Measurements from ENCODE around the gene USH1C. TPM values are rescaled to one million over a fixed set of nuclear protein-coding genes. Genes with fewer than 3 reads are reported as not detected.

USH1C gene
- total RNA-seq, 2 experiments from 2014 or later = not detected

DNA sequence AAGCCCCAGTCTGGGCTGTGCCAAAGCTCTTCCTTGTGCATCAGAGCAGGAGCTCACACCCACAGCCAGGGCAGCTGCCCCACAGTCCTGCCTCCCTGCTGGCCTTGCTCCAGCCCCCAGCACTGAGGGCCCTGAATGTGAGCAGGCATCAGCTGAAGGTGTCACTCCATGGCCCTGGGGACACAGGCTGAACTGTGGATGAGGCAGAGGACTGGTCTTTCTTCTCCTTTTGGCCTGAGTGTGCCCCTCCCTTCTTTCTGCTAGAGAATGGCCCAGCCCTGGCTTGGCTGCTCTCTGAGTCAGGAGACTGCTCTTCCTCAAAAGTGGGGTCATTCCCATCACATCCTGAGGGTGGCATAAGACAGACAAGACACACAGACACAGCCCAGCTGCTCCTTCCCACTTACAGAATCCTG lies 19.0 kb upstream of the USH1C start:
- ATAC-seq (no peak), DNase-seq (no peak)
- Mint-ChIP-seq H3K27me3 (no peaks in the 10 kb centered on the region), H3K4me3 (no peak overlapping the region), H3K36me3 (ENCODE audit: low read depth) (no peaks in the 10 kb centered on the region), H3K4me1 (ENCODE audit: low read depth) (no peaks in the 10 kb centered on the region), H3K27ac (no peak overlapping the region), H3K9me3 (no peaks in the 10 kb centered on the region)
- ChIA-PET CTCF (interaction anchor here (0.9 kb wide), 1 partner anchor 36 kb away, joined by 3 read pairs; no protein-coding TSS in a partner anchor), POLR2A (no interaction called here)
- intact Hi-C loops (cut with micrococcal nuclease) = no loop called here
- TF ChIP-seq, protein P1, sequence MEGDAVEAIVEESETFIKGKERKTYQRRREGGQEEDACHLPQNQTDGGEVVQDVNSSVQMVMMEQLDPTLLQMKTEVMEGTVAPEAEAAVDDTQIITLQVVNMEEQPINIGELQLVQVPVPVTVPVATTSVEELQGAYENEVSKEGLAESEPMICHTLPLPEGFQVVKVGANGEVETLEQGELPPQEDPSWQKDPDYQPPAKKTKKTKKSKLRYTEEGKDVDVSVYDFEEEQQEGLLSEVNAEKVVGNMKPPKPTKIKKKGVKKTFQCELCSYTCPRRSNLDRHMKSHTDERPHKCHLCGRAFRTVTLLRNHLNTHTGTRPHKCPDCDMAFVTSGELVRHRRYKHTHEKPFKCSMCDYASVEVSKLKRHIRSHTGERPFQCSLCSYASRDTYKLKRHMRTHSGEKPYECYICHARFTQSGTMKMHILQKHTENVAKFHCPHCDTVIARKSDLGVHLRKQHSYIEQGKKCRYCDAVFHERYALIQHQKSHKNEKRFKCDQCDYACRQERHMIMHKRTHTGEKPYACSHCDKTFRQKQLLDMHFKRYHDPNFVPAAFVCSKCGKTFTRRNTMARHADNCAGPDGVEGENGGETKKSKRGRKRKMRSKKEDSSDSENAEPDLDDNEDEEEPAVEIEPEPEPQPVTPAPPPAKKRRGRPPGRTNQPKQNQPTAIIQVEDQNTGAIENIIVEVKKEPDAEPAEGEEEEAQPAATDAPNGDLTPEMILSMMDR (IDR thresholded peaks at IDR 0.05) = no peak

DNA sequence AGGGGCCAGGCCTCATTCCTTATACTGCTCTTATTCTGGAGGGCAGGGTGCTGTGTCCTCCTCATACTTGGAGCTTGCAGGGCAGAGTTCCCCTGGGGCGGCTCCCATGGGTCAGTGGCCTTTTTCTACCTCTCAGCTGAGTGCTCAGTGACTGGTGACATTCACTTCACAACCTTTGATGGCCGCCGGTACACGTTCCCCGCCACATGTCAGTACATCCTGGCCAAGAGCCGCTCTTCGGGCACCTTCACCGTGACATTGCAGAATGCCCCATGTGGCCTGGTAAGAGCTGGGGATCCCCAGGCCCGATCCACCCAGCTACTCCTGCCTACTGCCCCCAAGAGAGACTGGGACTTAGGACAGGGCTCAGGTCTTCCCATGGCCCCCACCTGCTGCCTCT lies 17.3 kb upstream of the USH1C start:
- Mint-ChIP-seq H3K4me3 (no peak overlapping the region), H3K27ac (no peak overlapping the region), H3K36me3 (ENCODE audit: low read depth) (no peaks in the 10 kb centered on the region), H3K9me3 (no peaks in the 10 kb centered on the region), H3K27me3 (peaks cover 3% of the 10 kb centered on the region), H3K4me1 (ENCODE audit: low read depth) (no peaks in the 10 kb centered on the region)
- no peak for ATAC-seq
- no peak for DNase-seq
- TF ChIP-seq, protein P1 (IDR thresholded peaks at IDR 0.05) = no peak
- ChIA-PET POLR2A (no interaction called here), CTCF (no interaction called here)
- intact Hi-C loops (cut with micrococcal nuclease) = no loop called here

DNA sequence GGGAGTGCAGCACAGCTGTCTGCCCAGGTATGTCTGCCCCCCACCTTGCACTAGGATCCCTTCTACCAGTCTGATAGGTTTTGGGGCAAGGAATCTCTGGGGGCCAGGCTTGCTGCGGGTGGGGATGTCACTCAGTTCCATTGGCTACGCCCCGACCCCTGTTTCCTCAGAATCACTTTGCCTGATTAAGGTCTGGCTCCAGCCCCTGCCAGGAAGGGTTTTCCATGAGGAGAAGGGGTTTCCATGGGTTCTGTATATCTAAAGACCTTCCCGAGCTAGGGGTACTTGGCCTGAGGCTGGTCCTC lies 16.8 kb upstream of the USH1C start:
- intact Hi-C loops (cut with micrococcal nuclease) = no loop called here
- no peaks in the 10 kb centered on the region for H3K36me3 Mint-ChIP-seq (ENCODE audit: low read depth)
- H3K27ac Mint-ChIP-seq = no peak overlapping the region
- no peaks in the 10 kb centered on the region for H3K9me3 Mint-ChIP-seq
- DNase-seq (no peak), ATAC-seq (no peak)
- POLR2A ChIA-PET = interaction anchor here (0.6 kb wide), 1 partner anchor 357 kb away, joined by 3 read pairs; no protein-coding TSS in a partner anchor
- H3K4me3 Mint-ChIP-seq = no peak overlapping the region
- no peaks in the 10 kb centered on the region for H3K4me1 Mint-ChIP-seq (ENCODE audit: low read depth)
- TF ChIP-seq, protein P1 (IDR thresholded peaks at IDR 0.05) = no peak
- H3K27me3 Mint-ChIP-seq = peaks cover 4% of the 10 kb centered on the region
- CTCF ChIA-PET = no interaction called here

DNA sequence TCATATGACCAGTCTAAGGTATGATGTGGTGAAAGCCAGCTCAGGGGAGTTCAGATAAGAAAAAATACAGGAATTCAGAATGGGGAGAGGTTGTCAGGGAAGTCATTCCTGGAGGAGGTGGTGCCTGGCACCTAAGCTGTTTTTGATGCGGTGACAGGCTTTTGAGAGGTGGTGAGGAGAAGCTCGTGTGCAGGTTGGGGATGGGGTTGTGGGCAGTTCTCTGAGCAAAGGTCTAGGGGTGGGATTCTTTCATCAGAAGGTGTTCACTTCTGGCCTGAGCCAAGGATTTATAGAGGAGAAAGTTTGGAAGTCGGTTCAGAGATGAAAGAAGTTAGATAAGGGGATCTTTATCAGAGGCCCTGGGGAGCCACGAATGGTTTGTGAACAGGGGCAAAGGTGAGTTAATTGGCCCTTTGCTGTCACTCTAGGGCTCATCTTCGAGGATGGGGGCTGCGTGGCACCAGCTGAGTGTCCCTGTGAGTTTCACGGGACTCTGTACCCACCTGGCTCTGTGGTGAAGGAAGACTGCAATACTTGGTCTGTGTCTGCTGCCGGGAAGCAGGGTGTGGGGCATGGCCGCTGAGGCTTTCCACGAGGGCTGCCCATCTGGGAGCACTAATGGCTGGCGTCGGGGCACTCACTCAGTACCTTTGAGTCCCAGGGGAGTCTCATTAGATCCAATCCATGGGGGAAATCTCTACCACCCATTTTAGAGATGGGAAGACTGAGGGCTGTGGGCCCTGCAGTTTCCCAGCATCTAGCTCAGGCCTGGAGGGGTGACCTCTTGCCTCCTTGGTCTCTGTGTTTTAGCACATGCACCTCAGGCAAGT lies 16.3 kb upstream of the USH1C start:
- Mint-ChIP-seq H3K9me3 (no peaks in the 10 kb centered on the region), H3K4me3 (no peak overlapping the region), H3K27me3 (peaks cover 4% of the 10 kb centered on the region), H3K4me1 (ENCODE audit: low read depth) (no peaks in the 10 kb centered on the region), H3K36me3 (ENCODE audit: low read depth) (no peaks in the 10 kb centered on the region), H3K27ac (no peak overlapping the region)
- POLR2A ChIA-PET = interaction anchor here (0.6 kb wide), 1 partner anchor 356 kb away, joined by 3 read pairs; no protein-coding TSS in a partner anchor
- intact Hi-C loops (cut with micrococcal nuclease) = no loop called here
- ATAC-seq = no peak
- no peak for DNase-seq
- CTCF ChIA-PET = no interaction called here
- TF ChIP-seq, protein P1 (IDR thresholded peaks at IDR 0.05) = no peak

DNA sequence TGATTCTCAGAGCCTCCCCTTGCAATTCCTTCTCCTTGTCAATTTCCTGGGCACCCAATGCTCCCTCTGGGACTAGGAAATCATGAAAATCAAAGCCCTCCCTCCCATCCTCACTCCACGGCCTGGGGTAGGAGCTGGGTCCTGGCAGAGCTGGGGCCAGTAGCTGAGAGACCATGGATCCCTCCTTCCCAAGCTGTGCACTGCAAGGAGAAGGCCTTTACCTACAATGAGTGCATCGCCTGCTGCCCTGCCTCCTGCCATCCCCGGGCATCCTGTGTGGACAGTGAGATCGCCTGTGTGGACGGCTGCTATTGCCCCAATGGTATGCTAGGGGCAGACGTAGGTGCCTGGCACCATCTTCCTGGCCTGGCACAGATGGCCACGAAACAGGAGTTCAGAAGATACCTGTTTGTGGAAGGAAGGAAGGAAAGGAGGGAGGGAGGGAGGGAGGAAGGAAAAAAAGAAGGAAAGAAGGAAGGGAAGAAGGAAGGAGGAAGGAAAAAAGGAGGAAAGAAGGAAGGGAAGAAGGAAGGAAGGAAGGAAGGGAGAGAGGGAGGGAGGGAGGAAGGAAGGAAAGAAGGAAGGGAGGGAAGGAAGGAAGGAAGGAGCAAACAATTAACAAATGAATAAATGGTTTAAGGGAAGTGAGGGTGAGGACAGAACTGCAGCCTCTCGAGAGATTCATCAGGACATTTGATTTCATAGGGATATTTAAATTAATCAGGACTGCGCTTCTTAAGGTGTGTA lies 15.3 kb upstream of the USH1C start:
- TF ChIP-seq, protein P1 (IDR thresholded peaks at IDR 0.05) = no peak
- intact Hi-C loops (cut with micrococcal nuclease) = no loop called here
- POLR2A ChIA-PET = no interaction called here
- Mint-ChIP-seq H3K36me3 (ENCODE audit: low read depth) (no peaks in the 10 kb centered on the region), H3K27me3 (peaks cover 4% of the 10 kb centered on the region), H3K9me3 (no peaks in the 10 kb centered on the region), H3K27ac (no peak overlapping the region), H3K4me3 (no peak overlapping the region), H3K4me1 (ENCODE audit: low read depth) (no peaks in the 10 kb centered on the region)
- CTCF ChIA-PET = interaction anchor here (0.6 to 1.2 kb wide), 2 partner anchors 39 to 176 kb away, joined by 3 read pairs; no protein-coding TSS in a partner anchor
- no peak for DNase-seq
- no peak for ATAC-seq

Data from activated CD8-positive, alpha-beta T cell treated with anti-CD3 and anti-CD28 coated beads for 36 hours (primary cell).